SU-DHL-6 (cell line): Measurements from ENCODE around the gene MYOT.

Experiments
- CTCF ChIP-seq: fragments of 200-600 bp; sonication (generic); IDR thresholded peaks from one replicate; pipeline ENCODE4 v1.5.1; 2017; ENCODE audit warnings: antibody characterized with exemption, mild to moderate bottlenecking, low read length, moderate library complexity; ENCODE audit not compliant: insufficient read depth, poor library complexity, severe bottlenecking
- EZH2phosphoT487 ChIP-seq: fragments of 200-600 bp; sonication (generic), shearing (Covaris generic); conservative IDR thresholded peaks from 2 replicates; pipeline ENCODE4 v1.6.1; 2018; ENCODE audit warnings: mild to moderate bottlenecking, antibody characterized with exemption, low read length, moderate library complexity, mixed read lengths

GRCh38 chr5:137921931-137922330 lies 54.3 kb downstream of the MYOT start:
- TF ChIP-seq CTCF (no peak), EZH2phosphoT487 (no peak)
